Mammary epithelial cell (primary cell): ENCODE data around the gene GNG8.

Experiments used
- CTCF ChIP-seq, 2 donors: IDR thresholded peaks in 1 of 2; conservative IDR thresholded peaks in 1 of 2; 2 replicates each; pipeline ENCODE4 v1.5.1; 2011 to 2012; ENCODE audit warnings: inconsistent platforms in 2 of 2, low read length in 2 of 2, mild to moderate bottlenecking in 2 of 2, control low read depth in 1 of 2, low read depth in 1 of 2; ENCODE audit not compliant: insufficient read depth in 1 of 2; ENCODE audit errors: extremely low read depth in 1 of 2
- EZH2 ChIP-seq: IDR thresholded peaks from 2 replicates; pipeline ENCODE4 v1.6.1; 2012; ENCODE audit warnings: low read length, inconsistent platforms, borderline replicate concordance

- TF ChIP-seq CTCF (conservative IDR thresholded peaks at IDR 0.05 in 1 of 2, IDR thresholded peaks at IDR 0.05 in 1 of 2; ENCODE audit: extremely low read depth in 1 of 2, insufficient read depth in 1 of 2, low read depth in 1 of 2, low read length in 2 of 2) (no peak), EZH2 (no peak)
These were observed 15.3 kb downstream of the GNG8 start for GRCh38 chr19:46620716-46621115.
